SK-N-SH (cell line): ENCODE results near the gene SLC7A1. TPM values are rescaled to one million over a fixed set of nuclear protein-coding genes. Genes with fewer than 3 reads are reported as not detected.

Experiments
- CTCF ChIA-PET: fragments of 300-600, 350-600 bp; formaldehyde crosslinking; extraction: SDS; loops from one replicate; lab custom pipeline; 2021; lab: Yijun Ruan, JAX
- POLR2A ChIA-PET: fragments of 350-600 bp; sonication (Branson Sonifier 250); formaldehyde crosslinking; extraction: SDS; loops from one replicate; lab custom pipeline; 2020; ENCODE audit warnings: antibody characterized with exemption, inconsistent platforms; lab: Yijun Ruan, JAX
- DNase-seq: peaks from one replicate; pipeline ENCODE4 v3.0.0; 2012
- H2AFZ ChIP-seq: fragments of 200-600 bp; sonication (generic); 2 replicates; pipeline ENCODE4 v1.8.1; 2016; ENCODE audit warnings: antibody characterized with exemption, mild to moderate bottlenecking, low read depth
- H3F3A ChIP-seq: fragments of 200-600 bp; sonication (generic); replicated peaks from 2 replicates; pipeline ENCODE3; 2016; ENCODE audit warnings: antibody characterized with exemption, mild to moderate bottlenecking; ENCODE audit not compliant: insufficient read depth
- H3K27ac ChIP-seq, 2 experiments: fragments of 200-500 bp in 1 of 2; fragments of 200-600 bp in 1 of 2; sonication (Bioruptor generic) in 1 of 2; sonication (generic), shearing (Covaris generic) in 1 of 2; 2 replicates each; pipeline versions ENCODE4 v1.5.1 to v1.6.1; 2014 to 2016; ENCODE audit warnings: low read depth in 2 of 2, inconsistent platforms in 1 of 2, low read length in 1 of 2, mild to moderate bottlenecking in 1 of 2, mixed read lengths in 1 of 2
- H3K27me3 ChIP-seq: fragments of 200-600 bp; sonication (generic), shearing (Covaris generic); 2 replicates; pipeline ENCODE4 v1.6.1; 2016; ENCODE audit warnings: mixed run types; ENCODE audit not compliant: insufficient read depth
- H3K36me3 ChIP-seq, 2 experiments: fragments of 200-500 bp in 1 of 2; fragments of 200-600 bp in 1 of 2; sonication (Bioruptor generic) in 1 of 2; sonication (generic) in 1 of 2; replicated peaks in 1 of 2; 2 replicates each; pipeline versions ENCODE3 to v1.5.1; 2014 to 2016; ENCODE audit warnings: low read length in 1 of 2, mild to moderate bottlenecking in 1 of 2; ENCODE audit not compliant: insufficient read depth in 2 of 2, control insufficient read depth in 1 of 2
- H3K4me1 ChIP-seq, 2 experiments: fragments of 200-500 bp in 1 of 2; fragments of 200-600 bp in 1 of 2; sonication (Bioruptor generic) in 1 of 2; sonication (generic), shearing (Covaris generic) in 1 of 2; 2 replicates each; pipeline versions ENCODE4 v1.5.1 to v1.6.1; 2014 to 2016; ENCODE audit warnings: low read depth in 1 of 2, low read length in 1 of 2, mixed run types in 1 of 2; ENCODE audit not compliant: insufficient read depth in 2 of 2, control insufficient read depth in 1 of 2
- H3K4me2 ChIP-seq: fragments of 200-600 bp; sonication (generic), shearing (Covaris generic); 2 replicates; pipeline ENCODE4 v1.6.1; 2017; ENCODE audit warnings: mixed run types
- H3K4me3 ChIP-seq, 2 experiments: fragments of 200-500 bp in 1 of 2; fragments of 200-600 bp in 1 of 2; sonication (Bioruptor generic) in 1 of 2; sonication (generic), shearing (Covaris generic) in 1 of 2; 2 replicates each; pipeline versions ENCODE4 v1.5.1 to v1.8.1; 2014 to 2016; ENCODE audit warnings: low read depth in 2 of 2, inconsistent platforms in 1 of 2, low read length in 1 of 2, mild to moderate bottlenecking in 1 of 2, mixed read lengths in 1 of 2, moderate library complexity in 1 of 2
- H3K79me2 ChIP-seq: fragments of 200-600 bp; sonication (generic); 2 replicates; pipeline ENCODE4 v1.8.1; 2017; ENCODE audit warnings: mild to moderate bottlenecking; ENCODE audit not compliant: insufficient read depth
- H3K9ac ChIP-seq: fragments of 200-600 bp; sonication (generic); 2 replicates; pipeline ENCODE4 v1.6.1; 2017; ENCODE audit warnings: mixed run types
- H3K9me2 ChIP-seq: fragments of 200-600 bp; sonication (generic); 2 replicates; pipeline ENCODE4 v1.6.1; 2017; ENCODE audit warnings: mixed run types
- H3K9me3 ChIP-seq: fragments of 200-600 bp; sonication (generic); 2 replicates; pipeline ENCODE4 v1.6.1; 2017; ENCODE audit warnings: mixed run types, mild to moderate bottlenecking, moderate library complexity
- H4K20me1 ChIP-seq: fragments of 200-600 bp; sonication (generic); 2 replicates; pipeline ENCODE4 v1.6.1; 2017; ENCODE audit warnings: mild to moderate bottlenecking, mixed run types; ENCODE audit not compliant: insufficient read depth
- IRF3 ChIP-seq: fragments of 150-350 bp; IDR thresholded peaks from 2 replicates; pipeline ENCODE4 v1.6.1; 2016; ENCODE audit warnings: mild to moderate bottlenecking, low read depth, low read length
- YY1 ChIP-seq: IDR thresholded peaks from 2 replicates; pipeline ENCODE4 v1.4.0; 2012; ENCODE audit warnings: low read depth, mild to moderate bottlenecking
- WGBS: methylation state at CpG from one replicate; pipeline ENCODE4 v1.1.6; 2017; ENCODE audit warnings: low lambda C conversion rate; 5-methylcytosine and 5-hydroxymethylcytosine counted together
- polyA plus RNA-seq, 3 experiments: library from polyadenylated mRNA; depleted of rRNA; stranded (reverse); fragments of >200 nt; gene quantifications; 2 replicates each; pipeline ENCODE4 v1.2.3, GENCODE V29; 2012
- TF ChIP-seq, protein P1 (sequence below): IDR thresholded peaks from 2 replicates; pipeline ENCODE4 v1.4.0; 2012; ENCODE audit warnings: low read depth, borderline replicate concordance
- TF ChIP-seq, protein P2 (sequence below): fragments of 200-600 bp; sonication (generic); IDR thresholded peaks from 2 replicates; pipeline ENCODE4 v1.6.1; 2017; ENCODE audit warnings: antibody characterized with exemption, mild to moderate bottlenecking, moderate library complexity

Gene SLC7A1
- polyA plus RNA-seq, 1 of the 3 experiments (the other 2 are of a cell fraction) = 14.0 TPM

GRCh38 chr13:29489650-29490560 lies 105.6 kb downstream of the SLC7A1 start:
- no peaks in the 10 kb centered on the region for H4K20me1 ChIP-seq

More at GRCh38 chr13:29489650-29490560, 105.6 kb downstream of the SLC7A1 start:
- H3K36me3 ChIP-seq = no peaks in the 10 kb centered on the region
- no peaks in the 10 kb centered on the region for H3K9me2 ChIP-seq
- H3K9me3 ChIP-seq = no peaks in the 10 kb centered on the region
- H3K4me2 ChIP-seq = no peak overlapping the region
- H3K79me2 ChIP-seq = no peaks in the 10 kb centered on the region
- ChIA-PET POLR2A (no interaction called here), CTCF (interaction anchor here (0.7 to 4.4 kb wide), 5 partner anchors 16 to 623 kb away, joined by 3 to 21 read pairs (median 4); no protein-coding TSS in a partner anchor)
- DNase-seq = no peak
- H3K9ac ChIP-seq = no peak overlapping the region
- no peaks in the 10 kb centered on the region for H3F3A ChIP-seq
- TF ChIP-seq, protein P1, sequence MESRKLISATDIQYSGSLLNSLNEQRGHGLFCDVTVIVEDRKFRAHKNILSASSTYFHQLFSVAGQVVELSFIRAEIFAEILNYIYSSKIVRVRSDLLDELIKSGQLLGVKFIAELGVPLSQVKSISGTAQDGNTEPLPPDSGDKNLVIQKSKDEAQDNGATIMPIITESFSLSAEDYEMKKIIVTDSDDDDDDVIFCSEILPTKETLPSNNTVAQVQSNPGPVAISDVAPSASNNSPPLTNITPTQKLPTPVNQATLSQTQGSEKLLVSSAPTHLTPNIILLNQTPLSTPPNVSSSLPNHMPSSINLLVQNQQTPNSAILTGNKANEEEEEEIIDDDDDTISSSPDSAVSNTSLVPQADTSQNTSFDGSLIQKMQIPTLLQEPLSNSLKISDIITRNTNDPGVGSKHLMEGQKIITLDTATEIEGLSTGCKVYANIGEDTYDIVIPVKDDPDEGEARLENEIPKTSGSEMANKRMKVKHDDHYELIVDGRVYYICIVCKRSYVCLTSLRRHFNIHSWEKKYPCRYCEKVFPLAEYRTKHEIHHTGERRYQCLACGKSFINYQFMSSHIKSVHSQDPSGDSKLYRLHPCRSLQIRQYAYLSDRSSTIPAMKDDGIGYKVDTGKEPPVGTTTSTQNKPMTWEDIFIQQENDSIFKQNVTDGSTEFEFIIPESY = no peak
- TF ChIP-seq IRF3 (no peak), YY1 (no peak)
- TF ChIP-seq, protein P2, sequence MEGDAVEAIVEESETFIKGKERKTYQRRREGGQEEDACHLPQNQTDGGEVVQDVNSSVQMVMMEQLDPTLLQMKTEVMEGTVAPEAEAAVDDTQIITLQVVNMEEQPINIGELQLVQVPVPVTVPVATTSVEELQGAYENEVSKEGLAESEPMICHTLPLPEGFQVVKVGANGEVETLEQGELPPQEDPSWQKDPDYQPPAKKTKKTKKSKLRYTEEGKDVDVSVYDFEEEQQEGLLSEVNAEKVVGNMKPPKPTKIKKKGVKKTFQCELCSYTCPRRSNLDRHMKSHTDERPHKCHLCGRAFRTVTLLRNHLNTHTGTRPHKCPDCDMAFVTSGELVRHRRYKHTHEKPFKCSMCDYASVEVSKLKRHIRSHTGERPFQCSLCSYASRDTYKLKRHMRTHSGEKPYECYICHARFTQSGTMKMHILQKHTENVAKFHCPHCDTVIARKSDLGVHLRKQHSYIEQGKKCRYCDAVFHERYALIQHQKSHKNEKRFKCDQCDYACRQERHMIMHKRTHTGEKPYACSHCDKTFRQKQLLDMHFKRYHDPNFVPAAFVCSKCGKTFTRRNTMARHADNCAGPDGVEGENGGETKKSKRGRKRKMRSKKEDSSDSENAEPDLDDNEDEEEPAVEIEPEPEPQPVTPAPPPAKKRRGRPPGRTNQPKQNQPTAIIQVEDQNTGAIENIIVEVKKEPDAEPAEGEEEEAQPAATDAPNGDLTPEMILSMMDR = no peak
- no peak overlapping the region for H3K4me3 ChIP-seq
- H3K27ac ChIP-seq = no peak overlapping the region
- peaks cover 0 to 2% of the 10 kb centered on the region in 2 experiments; a peak in 1 of 4 replicates for H3K4me1 ChIP-seq
- H3K27me3 ChIP-seq = no peaks in the 10 kb centered on the region
- 74% methylated on average over 14 of the region's 14 CpGs for WGBS
- H2AFZ ChIP-seq = no peak overlapping the region
